GM18502 (cell line): ENCODE results near the gene SBNO2.

ENCODE experiments used
- ATAC-seq: cut with Tn5 transposase; IDR thresholded peaks from one replicate; pipeline ENCODE4 v1.9.1; 2021; ENCODE audit warnings: mild to moderate bottlenecking; ENCODE audit not compliant: unreplicated experiment, poor library complexity

SBNO2 gene

GRCh38 chr19:1080360-1081161, 93.5 kb downstream of the SBNO2 start:
- ATAC-seq: no peak

- no peak for ATAC-seq
Measured at GRCh38 chr19:1079566-1080111, 94.4 kb downstream of the SBNO2 start.

- peak; percentile 60 for ATAC-seq
Measured at GRCh38 chr19:1076951-1077350, 97.1 kb downstream of the SBNO2 start.

GRCh38 chr19:1076046-1076386, 98.1 kb downstream of the SBNO2 start:
- no peak for ATAC-seq

GRCh38 chr19:1074544-1075283, 99.4 kb downstream of the SBNO2 start:
- peak; percentile 59 for ATAC-seq

GRCh38 chr19:1073956-1074517, 100.0 kb downstream of the SBNO2 start:
- ATAC-seq: peak; percentile 6

- no peak for ATAC-seq
Measured at GRCh38 chr19:1073063-1073955, 100.8 kb downstream of the SBNO2 start.

- no peak for ATAC-seq
Measured at GRCh38 chr19:1072371-1073015, 101.6 kb downstream of the SBNO2 start.

- no peak for ATAC-seq
Measured at GRCh38 chr19:1070931-1071791, 102.9 kb downstream of the SBNO2 start.

- no peak for ATAC-seq
Measured at GRCh38 chr19:1070576-1070930, 103.5 kb downstream of the SBNO2 start.

- ATAC-seq: no peak
Measured at GRCh38 chr19:1069009-1069779, 104.9 kb downstream of the SBNO2 start.

GRCh38 chr19:1068009-1069001, 105.8 kb downstream of the SBNO2 start:
- ATAC-seq: no peak

- peak; percentile 25 for ATAC-seq
Measured at GRCh38 chr19:1067341-1067957, 106.6 kb downstream of the SBNO2 start.

- peak; percentile 38 for ATAC-seq
Measured at GRCh38 chr19:1066748-1067340, 107.2 kb downstream of the SBNO2 start, which contains the start of gene ARHGAP45. TSS of gene ARHGAP45 (plus strand) at chr19:1067167. CDS start at chr19:1067406, 239 bp downstream.

- no peak for ATAC-seq
Measured at GRCh38 chr19:1066251-1066747, 107.8 kb downstream of the SBNO2 start.

- no peak for ATAC-seq
Measured at GRCh38 chr19:1065606-1066109, 108.4 kb downstream of the SBNO2 start.
